ENCODE measurements around the gene KYAT1.

The KYAT1 gene

DNA sequence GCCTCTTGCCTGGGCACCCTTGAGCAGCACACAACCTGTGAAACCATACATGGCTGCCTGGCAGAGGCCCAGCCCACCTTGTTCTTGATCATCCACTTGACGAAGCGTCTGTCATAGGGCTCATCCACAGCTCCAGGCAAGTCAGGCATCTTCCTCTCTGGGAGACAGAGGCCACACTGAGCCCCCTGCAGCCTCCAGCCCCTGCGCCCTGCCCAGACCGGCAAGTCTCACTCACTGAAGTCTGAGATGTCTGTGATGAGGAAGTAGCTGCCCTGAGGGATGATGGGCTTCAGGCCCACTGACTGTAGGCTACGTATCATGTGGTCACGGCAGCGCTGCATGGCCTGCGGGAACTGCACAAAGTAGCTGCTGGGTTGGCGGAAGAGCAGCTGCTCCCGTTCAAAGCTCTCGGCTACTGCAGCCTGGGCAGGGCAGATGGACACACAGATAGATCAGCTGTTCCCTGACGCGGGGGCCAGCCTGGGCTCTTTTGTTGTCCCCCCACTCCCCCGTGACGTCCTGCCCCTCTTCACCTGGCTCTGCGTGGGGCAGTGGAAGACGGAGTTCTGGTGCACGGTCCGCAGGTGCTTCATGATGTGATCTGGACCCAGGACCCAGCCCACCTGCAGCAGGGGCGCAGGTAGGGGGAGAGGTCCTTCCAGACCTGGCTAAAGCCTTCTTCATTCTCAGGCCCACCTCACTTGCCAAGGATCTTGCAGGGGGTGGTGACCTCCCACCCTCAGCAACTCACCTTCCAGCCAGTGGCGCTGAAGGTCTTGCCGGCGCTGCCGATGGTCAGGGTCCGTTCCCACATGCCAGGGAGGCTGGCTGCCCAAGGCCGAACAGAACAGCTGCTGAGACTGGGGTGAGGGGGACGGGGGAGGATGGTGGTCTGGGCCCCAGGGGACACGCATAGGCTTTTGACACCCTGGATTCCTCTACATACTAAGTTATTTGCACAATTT is 46.2 kb downstream of the KYAT1 start:
- DNase-seq: no peak

DNA sequence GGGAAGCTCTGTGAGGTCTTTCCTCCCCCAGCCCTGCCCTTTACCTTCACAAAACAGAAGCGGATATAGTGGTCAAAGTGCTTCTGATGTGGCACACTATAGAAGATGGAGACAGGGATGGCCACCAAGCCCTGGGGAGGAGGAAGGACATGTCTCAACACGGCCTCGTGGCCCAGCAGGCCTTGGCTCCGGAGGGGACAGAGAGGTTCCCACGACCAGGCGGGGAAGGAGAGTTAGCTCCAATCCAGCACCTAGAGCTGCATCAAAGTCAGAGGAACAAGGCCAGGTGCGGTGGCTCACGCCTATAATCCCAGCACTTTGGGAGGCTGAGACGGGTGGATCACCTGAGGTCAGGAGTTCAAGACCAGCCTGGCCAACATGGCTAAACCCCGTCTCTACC is 48.1 kb downstream of the KYAT1 start:
- no peak for DNase-seq

DNA sequence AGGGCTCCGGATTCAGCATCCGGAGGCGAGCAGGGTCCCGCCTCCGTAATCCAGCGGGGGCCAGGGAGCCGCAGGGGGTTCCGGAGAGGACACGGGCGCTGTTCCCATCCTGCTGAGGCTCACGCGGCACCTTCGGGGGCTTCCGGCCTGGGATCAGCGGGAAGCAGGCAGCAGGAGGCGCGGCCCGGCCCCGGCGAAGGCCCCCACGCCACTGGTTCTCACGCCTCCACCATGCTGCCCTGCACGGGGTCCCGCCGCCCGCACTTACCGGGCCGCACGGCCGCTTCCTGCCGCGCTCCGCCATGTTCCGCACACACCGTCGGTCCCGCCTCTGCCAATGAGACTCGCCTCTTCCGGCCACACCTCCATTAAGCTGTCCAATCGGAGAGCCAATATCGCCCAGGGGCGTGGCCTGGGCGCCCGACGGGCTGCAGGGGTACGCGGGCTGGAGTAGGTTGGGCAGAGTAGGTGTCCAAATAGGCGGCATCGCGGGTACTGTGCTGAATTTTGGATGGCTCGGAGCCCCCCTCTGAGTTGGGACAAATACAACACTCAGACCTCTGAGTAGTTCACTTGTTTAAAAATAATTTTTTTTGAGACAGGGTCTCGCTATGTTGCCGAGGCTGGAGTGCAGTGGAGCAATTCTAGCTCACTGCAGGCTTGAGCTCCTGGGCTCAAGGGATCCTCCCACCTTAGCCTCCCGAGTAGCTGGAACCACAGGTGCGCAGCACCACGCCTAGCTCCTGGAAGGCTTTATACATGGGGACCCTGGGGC is 52.1 kb downstream of the KYAT1 start, which contains the start of gene SPOUT1:
TSS of gene SPOUT1 (minus strand) at position 318 of the 775 bp plus-strand sequence. CDS start at position 304, 14 bp downstream.
- peak; percentile 77 to 91 for DNase-seq

DNA sequence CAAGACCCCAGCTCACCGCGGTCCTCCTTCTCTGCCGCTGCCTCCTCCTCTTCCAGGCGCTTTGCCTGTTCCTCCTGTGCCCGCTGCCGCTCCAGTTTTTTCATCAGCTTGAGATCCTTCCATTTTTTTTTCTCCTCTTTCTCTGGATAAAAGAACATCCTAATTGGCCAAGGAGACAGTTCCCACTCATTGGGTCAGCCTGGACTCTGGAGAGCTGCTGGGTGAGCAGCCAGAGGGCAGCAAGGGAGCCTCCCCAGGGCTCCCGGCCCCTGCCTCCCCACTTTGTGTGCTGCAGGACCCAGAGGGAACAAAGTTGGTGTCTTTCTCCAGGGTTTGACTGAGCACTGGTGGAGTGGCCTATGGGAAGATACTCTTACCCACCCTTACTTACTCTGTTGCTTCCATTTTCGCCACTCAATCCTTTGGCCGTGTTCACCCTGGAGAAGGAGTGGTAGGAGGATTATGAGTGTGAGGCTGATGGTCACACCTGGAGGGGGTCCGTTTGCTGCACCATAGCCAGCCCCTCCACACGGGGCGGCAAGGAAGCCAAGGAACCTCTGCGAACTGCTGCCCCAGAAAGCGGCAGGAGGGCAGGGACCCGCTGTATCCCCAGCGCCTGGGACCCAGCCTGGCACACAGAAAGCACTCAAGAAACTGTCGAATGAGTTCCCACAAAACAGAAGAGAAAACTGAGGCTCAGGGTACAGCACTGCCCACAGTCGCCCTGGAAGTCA is 52.9 kb downstream of the KYAT1 start:
- DNase-seq: no peak

DNA sequence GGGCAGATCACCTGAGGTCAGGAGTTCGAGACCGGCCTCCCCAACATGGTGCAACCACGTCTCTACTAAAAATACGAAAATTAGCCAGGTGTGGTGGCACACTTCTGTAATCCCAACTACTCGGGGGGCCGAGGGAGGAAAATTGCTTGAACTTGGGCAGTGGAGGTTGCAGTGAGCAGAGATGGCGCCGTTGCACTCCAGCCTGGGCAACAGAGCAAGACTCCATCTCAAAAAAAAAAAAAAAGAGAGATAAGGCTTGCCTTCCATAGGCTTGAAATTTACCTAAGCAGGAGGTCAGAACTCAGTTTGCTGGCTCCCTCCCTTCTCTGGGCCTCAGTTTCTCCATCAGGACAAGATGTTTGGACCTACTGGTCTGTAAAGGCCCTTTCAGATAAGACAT is 53.5 kb downstream of the KYAT1 start:
- DNase-seq: no peak

DNA sequence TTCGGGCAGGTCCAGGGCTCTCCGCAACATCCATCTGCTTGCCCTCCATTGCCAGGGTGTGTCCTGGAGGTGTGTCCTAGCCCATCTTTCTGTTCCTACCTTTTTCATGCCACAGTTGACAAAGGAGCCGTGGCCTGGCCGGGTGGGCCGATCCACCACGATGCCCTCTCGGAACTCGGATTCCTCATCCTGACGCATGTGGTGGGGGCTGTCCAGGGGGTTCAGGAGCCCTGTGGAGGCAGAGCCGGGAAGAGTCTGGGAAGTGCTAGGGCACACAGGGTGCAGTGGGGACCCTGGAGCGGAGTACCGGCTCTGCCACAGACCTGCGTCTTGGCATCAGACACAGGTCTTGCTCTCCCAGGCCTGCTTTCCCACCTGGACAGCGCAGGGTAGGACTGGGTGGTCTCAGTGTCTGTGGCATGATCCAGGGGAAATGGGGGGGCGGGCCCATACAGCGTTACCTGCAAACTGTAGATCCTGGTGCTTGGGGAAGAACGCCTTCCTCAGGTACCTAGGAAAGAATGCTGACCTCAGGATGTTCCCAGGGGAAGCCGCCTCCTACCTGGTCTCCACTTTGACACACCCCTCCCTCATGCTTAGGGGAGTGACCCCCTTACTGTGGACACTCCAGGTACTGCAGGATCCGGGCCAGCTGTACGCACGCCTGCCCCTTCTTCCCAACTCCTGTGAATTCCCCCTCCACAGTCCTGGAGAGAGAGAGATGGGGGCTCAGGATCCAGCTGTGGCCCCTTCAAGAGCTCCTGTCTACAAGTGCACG is 55.6 kb downstream of the KYAT1 start:
- no peak for DNase-seq

DNA sequence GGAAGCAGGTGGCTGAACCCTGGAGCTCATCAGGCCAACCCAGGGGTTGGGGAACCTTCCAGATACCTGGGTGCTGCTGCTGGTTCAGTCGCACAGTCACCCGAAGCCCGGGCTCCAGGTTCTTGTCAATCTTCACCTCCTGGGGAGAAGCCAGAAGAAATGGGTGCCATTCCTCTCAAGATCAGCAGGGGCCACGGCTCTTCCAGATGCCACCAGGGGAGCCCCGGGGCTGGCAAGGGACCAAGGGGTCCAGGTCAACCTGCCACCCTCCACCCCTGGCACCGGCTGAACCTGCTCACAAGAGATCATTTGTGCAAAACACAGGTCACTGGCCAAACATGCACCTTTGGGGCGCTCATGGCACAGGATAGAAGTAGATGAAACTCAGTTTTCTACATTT is 56.8 kb downstream of the KYAT1 start:
- no peak for DNase-seq

DNA sequence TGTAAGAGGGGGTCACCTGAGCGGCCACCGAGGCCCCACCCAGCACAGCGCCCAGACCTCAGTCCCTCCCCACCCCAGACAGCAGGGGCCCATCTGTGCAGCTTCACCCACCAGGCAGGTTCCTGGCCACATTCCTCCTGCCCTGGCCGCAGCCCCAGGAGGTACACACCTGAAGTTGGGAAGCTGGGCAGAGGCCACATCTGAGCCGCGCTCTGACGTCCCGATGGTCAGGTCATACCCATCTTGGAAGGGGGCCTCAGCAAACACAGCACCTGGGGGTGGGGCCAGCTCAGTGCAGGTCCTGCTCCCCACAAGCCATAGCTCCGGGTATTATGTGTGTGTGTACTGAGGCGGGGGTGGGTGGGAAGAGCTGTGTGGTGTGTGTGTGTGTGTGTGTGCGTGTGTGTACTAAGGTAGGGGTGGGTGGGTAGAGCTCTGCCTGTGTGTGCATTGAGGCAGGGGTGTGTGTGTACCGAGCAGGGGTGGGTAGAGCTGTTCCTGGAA is 57.8 kb downstream of the KYAT1 start:
- no peak for DNase-seq

DNA sequence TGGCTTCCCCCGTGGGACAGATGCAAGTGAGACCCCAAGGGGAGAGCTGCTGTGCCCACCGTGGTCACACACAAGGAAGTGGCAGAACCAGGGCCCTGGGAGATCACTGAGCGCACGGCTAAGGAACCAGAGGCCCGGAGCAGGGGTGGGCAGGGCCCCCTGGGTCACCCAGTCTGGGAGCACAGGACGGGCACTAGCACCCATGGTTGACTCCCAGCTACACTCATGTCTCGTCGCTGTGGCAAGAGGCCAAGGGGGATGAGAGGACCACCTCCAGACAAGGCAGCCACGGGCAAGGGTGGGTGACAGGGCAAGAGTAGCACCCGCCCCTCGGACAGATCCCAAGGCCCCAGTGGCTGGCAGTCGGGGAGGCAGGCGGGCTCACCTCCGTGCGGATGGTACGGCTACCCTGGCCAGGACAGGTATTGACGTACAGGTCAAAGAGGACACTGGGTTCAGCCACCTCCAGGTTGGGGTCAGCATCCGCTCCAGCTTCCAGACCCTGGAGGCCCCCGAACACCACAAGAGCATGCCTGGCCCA is 58.3 kb downstream of the KYAT1 start:
- DNase-seq: no peak

DNA sequence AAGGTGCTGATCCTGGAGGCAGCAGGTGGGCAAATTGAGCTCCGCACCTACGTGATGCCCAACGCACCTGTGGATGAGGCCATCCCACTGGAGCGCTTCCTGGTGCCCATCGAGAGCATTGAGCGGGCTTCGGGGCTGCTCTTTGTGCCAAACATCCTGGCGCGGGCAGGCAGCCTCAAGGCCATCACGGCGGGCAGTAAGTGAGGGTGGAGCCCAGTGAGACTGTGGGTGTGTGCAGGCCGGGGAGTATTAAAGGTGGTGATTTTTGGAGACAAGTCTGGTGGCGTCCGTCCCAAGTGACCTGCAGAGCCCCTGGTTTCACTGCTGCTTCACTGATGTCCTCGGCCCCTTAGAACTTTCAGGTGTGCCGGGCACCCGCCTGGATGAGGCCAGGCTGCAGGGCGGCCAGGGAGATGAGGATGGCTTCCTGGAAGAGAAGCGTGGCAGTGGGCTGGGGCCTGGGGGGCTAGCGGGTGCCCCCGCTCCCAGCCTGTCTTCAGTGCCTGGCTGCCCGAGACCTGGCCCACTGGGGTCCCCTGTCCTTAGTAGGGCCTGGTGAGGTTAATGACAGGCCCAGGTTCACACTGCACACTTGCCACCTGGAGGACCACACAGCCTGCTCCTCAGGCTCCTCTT is 59.2 kb downstream of the KYAT1 start:
- DNase-seq: no peak

DNA sequence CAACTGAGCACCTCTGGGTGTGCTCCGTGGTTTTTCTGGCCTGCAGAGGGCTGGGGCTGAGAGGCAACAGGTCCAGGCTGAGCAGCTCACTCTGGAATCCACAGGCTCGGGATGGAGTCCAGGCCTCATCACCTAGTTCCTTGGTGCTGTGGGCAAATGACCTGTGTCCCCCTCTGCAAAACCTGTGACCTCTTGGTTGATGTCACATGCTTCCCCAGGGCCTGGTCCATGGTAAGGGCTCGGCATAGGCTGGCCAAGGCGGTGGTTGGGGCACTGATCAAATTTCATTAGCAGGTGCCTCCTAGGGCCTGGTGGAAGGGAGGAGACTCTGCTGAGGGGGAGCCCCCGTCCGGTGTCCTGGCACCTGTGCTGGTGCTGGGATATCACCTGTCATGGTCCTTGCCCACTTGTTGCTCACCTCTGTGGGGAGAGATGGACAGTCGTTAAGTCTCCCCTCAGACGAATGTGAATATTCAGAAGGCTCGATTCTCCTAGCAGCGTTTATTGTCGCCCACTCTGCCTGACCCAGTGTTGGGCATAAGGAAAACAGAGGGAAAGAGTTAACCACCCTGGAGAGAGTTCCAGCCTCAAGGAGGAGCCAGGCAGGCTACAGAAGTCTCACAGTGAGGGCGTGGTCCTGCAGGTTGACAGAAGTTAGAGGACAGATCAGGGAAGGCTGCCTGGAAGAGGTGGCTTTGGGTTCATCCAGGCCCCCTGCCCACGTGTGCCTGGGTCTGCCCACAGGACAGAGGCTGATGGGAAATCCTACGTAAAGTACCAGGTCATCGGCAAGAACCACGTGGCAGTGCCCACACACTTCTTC is 60.0 kb downstream of the KYAT1 start:
- DNase-seq: no peak

DNA sequence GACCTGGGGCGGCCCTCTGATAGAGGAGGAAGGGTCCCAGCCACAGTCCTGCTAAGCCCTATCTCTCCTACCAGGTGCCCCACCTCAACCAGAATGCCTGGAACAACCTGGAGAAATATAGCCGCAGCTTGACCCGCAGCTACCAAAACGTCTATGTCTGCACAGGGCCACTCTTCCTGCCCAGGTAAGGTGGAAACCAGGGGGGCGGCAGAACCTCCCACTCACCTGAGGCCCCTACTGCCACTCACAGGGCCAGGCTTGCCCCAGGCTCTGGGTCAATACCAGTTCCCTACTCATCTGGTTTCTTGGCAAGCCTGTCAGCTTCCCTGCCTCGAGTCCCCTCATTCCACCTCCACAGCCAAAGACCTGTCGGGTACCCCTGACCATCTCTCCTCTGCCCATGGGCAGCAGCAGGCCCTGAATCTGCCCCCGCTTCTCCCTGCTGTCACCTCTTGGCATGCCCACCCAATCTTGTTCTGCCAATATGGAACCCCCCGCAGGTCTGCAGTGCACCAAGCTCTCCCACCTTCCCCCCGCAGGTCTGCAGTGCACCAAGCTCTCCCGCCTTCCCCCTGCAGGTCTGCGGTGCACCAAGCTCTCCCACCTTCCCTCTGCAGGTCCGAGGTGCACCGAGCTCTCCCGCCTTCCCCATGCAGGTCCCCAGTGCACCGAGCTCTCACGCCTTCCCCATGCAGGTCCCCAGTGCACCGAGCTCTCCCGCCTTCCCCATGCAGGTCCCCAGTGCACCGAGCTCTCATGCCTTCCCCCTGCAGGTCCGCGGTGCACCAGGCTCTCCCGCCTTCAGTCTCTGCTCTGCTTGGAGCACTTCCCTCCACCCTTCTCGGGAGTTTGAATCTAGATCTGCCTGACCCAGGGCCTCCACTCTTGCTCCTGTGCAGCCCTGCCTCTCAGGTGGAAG is 60.8 kb downstream of the KYAT1 start:
- no peak for DNase-seq

DNA sequence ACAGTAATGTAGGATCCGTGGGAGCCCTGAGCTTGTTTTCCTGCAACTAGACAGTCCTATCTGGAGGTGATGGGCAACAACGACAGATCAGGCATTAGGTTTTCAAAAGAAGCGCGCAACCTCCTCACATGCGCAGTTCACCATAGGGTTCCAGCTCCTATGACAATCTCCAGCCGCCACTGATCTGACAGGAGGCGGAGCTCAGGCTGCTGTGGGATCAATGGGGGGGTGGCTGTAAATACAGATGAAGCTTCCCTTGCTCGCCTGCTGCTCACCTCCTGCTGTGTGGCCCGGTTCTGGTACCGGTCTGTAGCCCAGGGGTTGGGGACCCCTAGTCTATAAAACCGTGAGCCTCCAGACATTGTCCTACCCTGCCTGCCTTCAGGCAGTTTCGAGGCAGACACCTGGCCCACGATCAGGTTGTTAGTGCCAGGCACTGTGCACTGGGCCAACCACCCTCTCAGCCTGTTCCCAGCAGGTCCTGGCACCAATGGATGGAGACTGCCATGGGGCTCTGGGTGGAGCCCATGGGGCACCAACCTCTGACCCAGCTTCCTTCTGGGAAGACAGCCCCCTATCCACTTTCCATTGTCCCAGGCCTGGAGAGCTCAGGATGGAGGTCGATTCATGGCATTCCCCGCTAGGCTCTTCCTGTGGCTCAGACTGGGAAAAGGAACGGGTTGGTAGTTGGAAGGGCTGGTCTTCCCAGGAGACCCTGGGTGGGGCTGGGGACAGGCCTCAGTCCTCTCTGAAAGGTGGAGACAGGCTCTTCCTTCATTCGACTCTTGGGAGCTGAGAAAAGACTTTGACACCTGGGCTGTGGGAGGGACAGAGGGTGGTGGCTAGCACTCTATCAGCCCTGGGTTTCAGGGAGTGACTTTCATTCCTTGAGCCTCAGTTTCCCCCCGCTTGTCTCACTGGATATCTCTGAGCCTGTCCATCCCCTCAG is 61.8 kb downstream of the KYAT1 start:
- peak; percentile 39 to 63 for DNase-seq

DNA sequence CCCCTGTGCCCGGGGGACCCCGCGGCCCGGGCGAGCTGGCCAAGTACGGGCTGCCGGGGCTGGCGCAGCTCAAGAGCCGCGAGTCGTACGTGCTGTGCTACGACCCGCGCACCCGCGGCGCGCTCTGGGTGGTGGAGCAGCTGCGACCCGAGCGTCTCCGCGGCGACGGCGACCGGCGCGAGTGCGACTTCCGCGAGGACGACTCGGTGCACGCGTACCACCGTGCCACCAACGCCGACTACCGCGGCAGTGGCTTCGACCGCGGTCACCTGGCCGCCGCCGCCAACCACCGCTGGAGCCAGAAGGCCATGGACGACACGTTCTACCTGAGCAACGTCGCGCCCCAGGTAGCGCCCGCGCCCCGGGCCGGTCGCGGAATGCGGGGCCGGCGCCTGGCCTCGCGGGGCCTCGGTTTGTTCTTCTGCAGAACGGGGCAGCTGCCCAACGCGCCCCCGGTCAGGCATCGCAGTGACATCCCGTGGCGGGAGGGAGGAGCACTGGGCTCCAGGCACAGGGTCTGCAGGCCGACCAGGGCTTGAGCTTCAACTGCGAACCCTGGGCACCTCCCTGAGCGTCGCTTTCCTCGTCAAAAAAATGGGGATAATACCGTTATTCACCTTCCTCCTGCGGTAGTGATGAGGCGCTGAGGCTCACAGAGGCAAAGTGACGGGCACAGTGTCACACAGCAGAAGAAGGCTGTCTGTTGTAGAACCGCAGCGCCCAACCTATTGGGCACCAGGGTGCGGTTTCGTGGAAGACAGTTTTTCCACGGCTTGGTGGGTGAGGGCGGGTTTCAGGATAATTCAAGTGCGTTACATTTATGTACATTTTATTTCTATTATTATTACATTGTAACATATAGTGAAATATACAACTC is 62.7 kb downstream of the KYAT1 start:
- peak in 1 of 2 experiments; percentile 49 for DNase-seq

DNA sequence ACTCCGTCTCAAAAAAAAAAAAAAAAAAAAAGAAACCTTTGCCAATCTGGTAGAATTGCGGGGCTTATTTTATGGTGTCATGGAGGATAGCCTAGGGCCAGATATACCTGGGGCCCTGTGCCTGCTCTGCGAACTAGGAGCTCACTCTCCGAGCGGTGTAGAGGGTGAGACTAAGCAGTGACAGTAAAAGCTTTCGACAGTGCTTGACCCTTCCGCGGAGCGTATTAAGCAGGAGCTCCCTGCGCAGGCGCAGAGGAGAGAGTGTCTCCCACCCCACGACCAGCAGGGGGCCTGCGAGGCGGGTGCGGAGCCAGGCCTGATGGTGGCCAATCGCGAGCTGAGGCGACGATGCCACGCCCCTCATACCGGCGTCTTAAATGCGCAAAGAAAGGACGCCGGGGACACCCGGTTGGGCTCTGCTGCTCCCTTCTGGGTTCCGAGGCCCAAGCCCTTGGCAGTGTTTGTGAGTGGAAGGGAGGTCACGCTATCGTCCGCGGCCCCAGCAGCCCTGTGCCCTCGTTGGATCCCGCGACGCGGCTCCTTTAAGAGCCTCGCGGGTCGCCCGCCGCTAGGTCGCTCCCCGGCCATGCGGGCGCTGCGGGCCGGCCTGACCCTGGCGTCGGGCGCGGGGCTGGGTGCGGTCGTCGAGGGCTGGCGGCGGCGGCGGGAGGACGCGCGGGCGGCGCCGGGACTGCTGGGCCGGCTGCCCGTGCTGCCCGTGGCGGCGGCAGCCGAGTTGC is 63.5 kb downstream of the KYAT1 start, which contains the start of gene ENDOG:
TSS of gene ENDOG (plus strand) at position 402 of the 740 bp plus-strand sequence. CDS start at position 587, 185 bp downstream.
- peak; percentile 89 to 96 for DNase-seq

DNA sequence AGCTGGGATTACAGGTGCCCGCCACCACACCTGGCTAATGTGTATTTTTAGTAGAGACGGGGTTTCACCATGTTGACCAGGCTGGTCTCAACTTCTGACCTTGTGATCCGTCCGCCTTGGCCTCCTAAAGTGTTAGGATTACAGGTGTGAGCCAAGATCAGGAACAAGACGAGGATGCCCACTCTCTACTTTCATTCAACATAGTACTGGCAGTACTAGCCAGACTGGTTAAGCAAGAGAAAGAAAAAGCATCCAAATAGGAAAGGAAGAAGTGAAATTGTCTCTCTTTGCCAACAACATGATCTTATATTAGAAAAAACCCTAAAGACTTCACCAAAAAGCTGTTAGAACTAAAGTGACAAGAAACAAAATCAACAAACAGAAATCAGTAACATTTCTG is 70.9 kb downstream of the KYAT1 start:
- no peak for DNase-seq
